ENCODE data around the gene OR2T27. TPM values are rescaled to one million over a fixed set of nuclear protein-coding genes. Genes with fewer than 3 reads are reported as not detected.
"Not testable (repeated sequence)": the region's sequence is repeated elsewhere in the genome, so short reads cannot be mapped to it uniquely, and the experiment has no call there.

OR2T27 gene
- total RNA-seq, result not detected in 2 replicates

GRCh38 chr1:248655354-248655753 is at the start of gene OR2T27:
OR2T27 (minus strand) TSS chr1:248655528; CDS start chr1:248650884, 4,644 bp downstream.
- H3K36me3 ChIP-seq (ENCODE audit: control insufficient read depth, insufficient read depth, low read length); DNase-seq (ENCODE audit: low read depth); H3K4me3 ChIP-seq (ENCODE audit: low read depth, low read length); H3K27me3 ChIP-seq (ENCODE audit: control insufficient read depth, insufficient read depth, low read length): not testable (repeated sequence)

DNA sequence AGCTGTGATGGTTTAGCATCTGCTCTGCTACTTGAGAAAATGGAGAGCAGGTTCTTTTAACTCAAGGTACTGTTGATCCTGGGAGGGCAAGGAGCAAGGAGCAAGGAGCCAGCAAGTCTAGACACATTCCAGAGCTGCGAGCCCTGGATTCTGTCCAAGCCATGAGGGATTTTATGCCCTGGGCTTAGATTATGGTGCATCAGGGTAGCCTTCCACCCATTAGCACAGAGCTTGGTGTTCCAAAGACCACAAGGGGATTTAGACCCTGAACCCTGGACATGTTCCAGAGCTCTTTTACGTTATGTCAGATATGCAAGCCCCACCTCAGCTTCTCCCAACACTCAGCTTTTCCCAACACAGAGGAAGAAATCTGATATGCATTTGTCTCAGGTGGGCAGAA is 49.3 kb upstream of the OR2T27 start:
- H3K4me3 ChIP-seq (ENCODE audit: low read depth, low read length), result no peak overlapping the region
- no peaks in the 10 kb centered on the region for H3K36me3 ChIP-seq (ENCODE audit: control insufficient read depth, insufficient read depth, low read length)
- DNase-seq (ENCODE audit: low read depth), result no peak
- no peaks in the 10 kb centered on the region for H3K27me3 ChIP-seq (ENCODE audit: control insufficient read depth, insufficient read depth, low read length)
- TF ChIP-seq, protein P1, sequence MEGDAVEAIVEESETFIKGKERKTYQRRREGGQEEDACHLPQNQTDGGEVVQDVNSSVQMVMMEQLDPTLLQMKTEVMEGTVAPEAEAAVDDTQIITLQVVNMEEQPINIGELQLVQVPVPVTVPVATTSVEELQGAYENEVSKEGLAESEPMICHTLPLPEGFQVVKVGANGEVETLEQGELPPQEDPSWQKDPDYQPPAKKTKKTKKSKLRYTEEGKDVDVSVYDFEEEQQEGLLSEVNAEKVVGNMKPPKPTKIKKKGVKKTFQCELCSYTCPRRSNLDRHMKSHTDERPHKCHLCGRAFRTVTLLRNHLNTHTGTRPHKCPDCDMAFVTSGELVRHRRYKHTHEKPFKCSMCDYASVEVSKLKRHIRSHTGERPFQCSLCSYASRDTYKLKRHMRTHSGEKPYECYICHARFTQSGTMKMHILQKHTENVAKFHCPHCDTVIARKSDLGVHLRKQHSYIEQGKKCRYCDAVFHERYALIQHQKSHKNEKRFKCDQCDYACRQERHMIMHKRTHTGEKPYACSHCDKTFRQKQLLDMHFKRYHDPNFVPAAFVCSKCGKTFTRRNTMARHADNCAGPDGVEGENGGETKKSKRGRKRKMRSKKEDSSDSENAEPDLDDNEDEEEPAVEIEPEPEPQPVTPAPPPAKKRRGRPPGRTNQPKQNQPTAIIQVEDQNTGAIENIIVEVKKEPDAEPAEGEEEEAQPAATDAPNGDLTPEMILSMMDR (IDR thresholded peaks at IDR 0.05; ENCODE audit: insufficient read depth, low read length, poor library complexity, severe bottlenecking), result no peak

- Histone ChIP-seq H3K4me3 (ENCODE audit: low read depth, low read length) (no peak overlapping the region), H3K27me3 (ENCODE audit: control insufficient read depth, insufficient read depth, low read length) (no peaks in the 10 kb centered on the region), H3K36me3 (ENCODE audit: control insufficient read depth, insufficient read depth, low read length) (no peaks in the 10 kb centered on the region)
- no peak for DNase-seq (ENCODE audit: low read depth)
- TF ChIP-seq, protein P1 (IDR thresholded peaks at IDR 0.05; ENCODE audit: insufficient read depth, low read length, poor library complexity, severe bottlenecking), result no peak
These were observed 48.3 kb upstream of the OR2T27 start for GRCh38 chr1:248703674-248704073.

DNA sequence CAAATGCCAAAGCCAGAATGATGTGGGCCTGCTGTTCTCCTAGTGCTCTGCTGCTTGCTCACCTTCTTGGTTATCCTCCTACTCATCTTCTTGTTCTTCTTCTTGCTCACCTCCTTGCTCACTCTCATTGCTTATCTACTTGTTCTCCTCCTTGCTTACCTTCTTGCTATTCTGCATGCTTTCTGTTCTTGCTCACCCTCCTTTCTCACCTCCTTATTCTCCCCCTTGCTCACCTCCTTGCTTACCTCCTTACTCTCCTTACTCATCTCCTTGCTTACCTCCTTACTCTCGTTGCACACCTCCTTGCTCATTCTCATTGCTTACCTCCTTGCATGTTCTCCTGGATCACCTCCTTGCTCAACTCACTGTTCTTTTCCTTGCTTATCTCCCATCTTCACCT is 47.4 kb upstream of the OR2T27 start, which contains the start of gene OR14I1:
Gene OR14I1 (minus strand): TSS at position 53 of the 400 bp plus-strand sequence.
- no peak for DNase-seq (ENCODE audit: low read depth)
- Histone ChIP-seq H3K27me3 (ENCODE audit: control insufficient read depth, insufficient read depth, low read length) (no peaks in the 10 kb centered on the region), H3K4me3 (ENCODE audit: low read depth, low read length) (no peak within 1 kb of the TSS), H3K36me3 (ENCODE audit: control insufficient read depth, insufficient read depth, low read length) (no peaks in the 10 kb centered on the region)
- TF ChIP-seq, protein P1 (IDR thresholded peaks at IDR 0.05; ENCODE audit: insufficient read depth, low read length, poor library complexity, severe bottlenecking), result no peak

GRCh38 chr1:248699099-248699498 is 43.8 kb upstream of the OR2T27 start:
- TF ChIP-seq, protein P1 (IDR thresholded peaks at IDR 0.05; ENCODE audit: insufficient read depth, low read length, poor library complexity, severe bottlenecking), result no peak
- no peak for DNase-seq (ENCODE audit: low read depth)
- H3K4me3 ChIP-seq (ENCODE audit: low read depth, low read length), result no peak overlapping the region
- no peaks in the 10 kb centered on the region for H3K36me3 ChIP-seq (ENCODE audit: control insufficient read depth, insufficient read depth, low read length)
- no peaks in the 10 kb centered on the region for H3K27me3 ChIP-seq (ENCODE audit: control insufficient read depth, insufficient read depth, low read length)

GRCh38 chr1:248697907-248698306 is 42.6 kb upstream of the OR2T27 start:
- TF ChIP-seq, protein P1 (IDR thresholded peaks at IDR 0.05; ENCODE audit: insufficient read depth, low read length, poor library complexity, severe bottlenecking), result no peak
- Histone ChIP-seq H3K4me3 (ENCODE audit: low read depth, low read length) (no peak overlapping the region), H3K27me3 (ENCODE audit: control insufficient read depth, insufficient read depth, low read length) (no peaks in the 10 kb centered on the region), H3K36me3 (ENCODE audit: control insufficient read depth, insufficient read depth, low read length) (no peaks in the 10 kb centered on the region)
- DNase-seq (ENCODE audit: low read depth), result no peak
